Stimulated activated CD8-positive, alpha-beta memory T cell treated with anti-CD3 and anti-CD28 coated beads, Interleukin-15, amount 100 ng/mL, for 1 hour (primary cell): ENCODE data around the gene RRP8.

Source experiments
- DNase-seq: peaks from one replicate; pipeline ENCODE4 v3.0.0-alpha.2; 2020; ENCODE audit warnings: low read depth

The RRP8 gene

DNA sequence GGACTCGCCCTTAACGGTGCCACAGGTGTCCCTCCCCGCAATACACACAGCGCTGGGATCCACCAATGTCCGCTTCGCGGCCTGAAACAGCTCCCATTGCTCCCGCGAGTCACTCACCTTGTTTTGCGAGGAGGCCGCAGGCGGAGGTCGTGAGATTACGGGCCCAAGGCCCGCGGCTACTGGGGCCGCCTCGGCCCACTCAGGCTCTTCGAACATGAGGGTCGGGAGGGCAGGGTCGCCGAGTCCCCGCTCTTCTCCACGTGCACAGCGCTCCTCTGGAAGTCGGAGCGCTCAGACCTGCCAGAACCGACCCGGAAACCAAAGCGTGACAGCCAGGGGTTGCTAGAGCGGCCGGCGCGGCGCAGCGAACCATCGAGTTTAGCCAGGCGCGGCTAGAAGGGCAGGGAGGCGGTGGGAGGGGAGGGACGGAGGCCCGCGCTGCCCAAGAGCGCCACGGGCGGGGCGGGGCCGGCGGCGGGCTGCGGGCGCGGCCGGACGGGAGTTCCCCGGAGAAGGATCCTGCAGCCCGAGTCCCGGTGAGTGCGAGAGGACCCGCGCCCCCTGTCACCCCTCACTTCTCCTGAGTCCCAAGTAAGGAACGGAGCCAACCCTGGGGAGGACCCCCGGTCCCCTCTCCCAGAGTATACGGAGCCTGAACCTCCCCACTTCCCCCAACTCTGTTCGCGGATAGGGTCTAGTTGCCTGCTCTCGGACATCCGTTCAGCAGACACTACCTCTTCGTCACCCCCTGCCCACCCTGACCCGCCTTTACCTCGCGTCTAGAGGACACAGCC lies at the start of gene RRP8, which contains the start of gene ILK:
Gene RRP8, minus strand, starts transcription at position 330 of the 794 bp plus-strand sequence. Its CDS starts 114 bp downstream, at position 216.
Gene ILK, plus strand, starts transcription at position 488 of the 794 bp plus-strand sequence. CDS start 498 bp downstream, outside the sequence.
- DNase-seq: peak; percentile 75

- DNase-seq: no peak
Observed at GRCh38 chr11:6653097-6653496, 49.7 kb upstream of the RRP8 start.

GRCh38 chr11:6652182-6652581 lies 48.8 kb upstream of the RRP8 start:
- no peak for DNase-seq

GRCh38 chr11:6650980-6651379 lies 47.6 kb upstream of the RRP8 start:
- DNase-seq: no peak

DNA sequence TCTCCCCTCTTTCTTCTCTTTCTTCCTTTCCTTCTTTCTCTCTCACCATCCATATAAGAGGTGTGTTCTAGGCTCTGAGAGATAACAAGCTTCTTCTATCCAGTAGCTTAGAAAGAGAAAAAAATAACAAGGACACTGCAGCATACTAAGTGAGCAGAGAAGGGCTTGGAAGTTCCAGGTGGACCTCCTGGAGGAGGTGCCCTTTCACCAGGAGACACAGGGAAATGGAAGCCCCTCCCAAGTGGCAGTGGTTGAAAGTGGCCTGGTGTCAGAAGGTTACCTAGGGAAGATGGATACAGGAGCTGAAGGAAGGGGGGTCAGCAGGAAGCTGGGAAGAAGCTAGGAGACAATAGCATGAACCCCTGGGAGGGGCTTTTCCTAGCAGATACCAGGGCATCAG lies 46.7 kb upstream of the RRP8 start:
- no peak for DNase-seq

DNA sequence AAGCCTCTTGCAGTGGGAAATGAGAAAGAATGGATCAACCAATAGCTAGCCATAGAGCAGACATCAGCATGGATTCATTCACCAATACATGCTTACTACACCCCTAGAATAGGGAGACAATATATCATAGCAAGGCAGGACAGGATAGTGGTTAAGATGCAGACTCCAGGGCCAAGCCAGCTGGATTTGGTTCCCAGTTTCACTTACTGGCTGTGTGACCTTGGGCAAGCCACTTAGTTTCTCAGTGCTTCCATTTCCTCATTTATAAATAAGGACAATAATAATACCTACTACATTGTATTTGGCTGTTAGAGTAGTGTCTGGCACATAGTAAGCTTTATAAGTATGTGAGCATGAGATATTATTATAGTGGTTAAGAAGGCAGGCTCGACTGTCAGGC lies 45.1 kb upstream of the RRP8 start:
- no peak for DNase-seq

GRCh38 chr11:6647836-6648235 lies 44.4 kb upstream of the RRP8 start:
- no peak for DNase-seq

DNA sequence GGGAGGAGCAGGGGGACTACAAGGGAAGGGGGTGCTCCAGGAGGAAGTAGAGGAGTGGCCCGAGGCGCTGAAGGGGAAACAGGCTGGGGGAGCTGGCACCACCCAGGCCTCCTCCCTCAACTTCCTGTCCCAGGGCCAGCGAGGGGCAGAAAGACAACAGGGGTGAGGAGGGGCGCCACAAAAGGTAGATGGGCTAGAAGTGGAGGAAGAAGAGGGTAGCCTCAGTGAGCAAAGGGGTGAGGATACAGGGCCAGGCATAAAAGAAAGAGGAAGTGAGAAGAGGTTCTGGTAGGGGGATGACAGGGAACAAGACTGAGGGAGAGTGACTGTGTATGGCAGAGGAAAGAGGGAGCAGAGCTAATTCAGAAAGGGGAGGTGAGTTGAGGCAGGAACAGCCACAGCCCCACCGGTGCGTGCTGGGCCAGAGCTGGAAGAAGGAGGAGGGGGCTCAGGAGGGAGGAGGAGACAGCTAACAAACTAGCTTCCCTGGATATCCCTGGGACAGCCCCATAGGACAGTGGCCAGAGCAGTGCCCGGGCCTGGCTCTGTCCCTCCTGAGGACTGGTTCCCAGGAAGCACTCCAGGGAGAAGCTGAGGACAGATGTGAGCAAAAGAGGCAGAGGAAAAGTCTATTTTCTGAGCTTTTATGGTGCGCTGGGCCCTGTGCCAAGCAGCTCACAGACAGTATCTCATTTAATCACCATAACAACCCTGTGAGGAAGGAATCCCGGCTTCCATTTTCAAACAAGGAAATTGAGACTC lies 43.7 kb upstream of the RRP8 start:
- no peak for DNase-seq

GRCh38 chr11:6646576-6646917 lies 43.1 kb upstream of the RRP8 start:
- DNase-seq: no peak

- DNase-seq: no peak
Observed at GRCh38 chr11:6646071-6646470, 42.7 kb upstream of the RRP8 start.

- no peak for DNase-seq
Observed at GRCh38 chr11:6642957-6643356, 39.5 kb upstream of the RRP8 start.

- DNase-seq: no peak
Observed at GRCh38 chr11:6640985-6641701, 37.7 kb upstream of the RRP8 start.

GRCh38 chr11:6640036-6640984 lies 36.9 kb upstream of the RRP8 start:
- DNase-seq: no peak

DNA sequence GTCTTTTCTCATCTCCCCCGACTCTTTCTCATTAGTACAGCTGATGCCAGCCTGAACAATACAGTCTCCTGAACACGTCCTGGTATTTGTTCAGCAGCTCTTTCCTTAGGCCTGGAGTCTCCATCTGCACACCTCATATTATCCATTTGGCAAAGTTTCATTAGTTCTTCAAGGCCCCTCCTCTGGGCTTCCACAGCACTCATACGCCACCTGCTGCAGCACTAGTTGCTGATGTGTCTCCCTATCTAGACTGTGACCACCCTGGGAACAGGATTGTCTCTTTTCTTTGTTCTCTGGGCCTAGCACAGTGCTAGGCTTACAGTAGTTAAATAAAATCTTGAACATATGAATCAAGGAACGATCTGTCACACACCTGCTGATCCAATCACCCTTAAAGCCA lies 35.0 kb upstream of the RRP8 start:
- no peak for DNase-seq

DNA sequence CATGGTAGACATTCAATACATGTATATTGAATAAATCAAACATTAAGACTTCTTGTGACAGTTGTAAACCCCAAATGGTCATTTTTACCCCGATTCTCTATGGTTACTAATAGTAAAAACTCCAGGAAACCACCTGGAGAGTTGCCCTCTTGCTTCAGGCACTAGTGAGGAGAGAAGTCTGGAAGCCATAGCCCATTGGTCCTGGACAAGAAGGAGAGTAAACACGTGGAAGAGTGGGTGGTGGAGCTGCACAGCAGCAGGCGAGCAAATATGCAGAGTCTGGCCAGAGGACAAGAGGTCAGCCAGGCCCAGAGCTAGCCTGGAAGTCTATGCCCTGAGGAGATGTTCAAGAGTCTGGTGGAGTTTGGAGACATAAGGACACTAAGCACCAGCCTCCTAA lies 34.5 kb upstream of the RRP8 start:
- DNase-seq: no peak

GRCh38 chr11:6636480-6636879 lies 33.1 kb upstream of the RRP8 start:
- DNase-seq: no peak

DNA sequence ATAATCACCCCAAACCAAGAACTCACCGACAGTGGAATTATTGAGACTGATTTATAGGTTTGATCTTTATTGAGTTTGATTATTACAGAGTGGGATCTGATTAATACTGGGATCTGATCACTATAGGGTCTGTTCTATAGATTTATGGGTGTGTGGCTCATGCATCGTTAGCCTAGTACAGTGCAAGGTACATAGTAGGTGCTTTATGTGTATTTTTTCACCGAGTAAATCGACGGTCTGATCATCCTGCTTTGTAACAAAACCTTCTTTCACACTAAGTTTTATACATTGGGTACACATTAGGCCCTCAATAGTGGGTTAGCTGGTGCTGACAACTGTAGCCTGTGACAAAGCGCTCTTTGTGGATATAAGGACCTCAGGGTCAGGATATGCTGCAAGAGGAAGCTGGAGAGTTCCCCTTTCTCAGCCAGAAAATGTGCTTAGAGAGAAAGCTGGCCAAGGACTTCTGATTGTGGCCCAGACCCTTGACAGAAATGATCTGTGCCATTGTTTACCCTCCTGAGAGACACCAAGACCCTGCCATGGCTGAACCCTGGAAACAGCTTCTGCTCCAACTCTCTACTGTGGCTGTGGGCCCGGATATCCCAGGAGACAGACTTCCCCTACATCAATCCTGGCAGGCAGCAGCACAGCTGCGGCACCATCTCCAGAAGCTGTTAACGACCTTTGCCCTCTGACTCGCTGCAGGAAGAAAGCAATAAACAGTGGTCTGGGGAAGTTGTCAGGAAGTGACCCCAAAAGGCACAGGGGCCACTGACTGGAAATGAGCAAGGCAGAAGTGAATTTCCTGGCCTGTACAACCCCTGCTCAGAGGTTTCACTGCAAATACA lies 31.9 kb upstream of the RRP8 start:
- no peak for DNase-seq

DNA sequence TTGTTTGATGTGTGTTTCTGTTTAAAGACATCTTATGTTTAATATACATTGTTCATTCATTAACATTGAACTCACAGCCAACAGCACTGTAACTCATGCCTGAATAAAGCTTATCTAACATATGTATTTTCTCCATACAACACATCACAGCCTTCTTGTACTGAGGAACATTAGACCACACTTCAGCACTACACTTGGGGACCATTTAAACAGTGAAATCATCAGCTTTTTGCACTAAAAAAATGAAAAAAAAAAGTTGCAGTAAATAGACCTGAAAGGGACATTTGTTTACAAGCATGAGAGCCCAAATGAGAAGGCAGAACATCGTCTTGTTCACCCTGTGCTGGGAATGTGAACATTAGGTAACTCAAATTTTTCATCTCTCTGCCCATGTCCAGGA lies 31.1 kb upstream of the RRP8 start:
- DNase-seq: no peak

DNA sequence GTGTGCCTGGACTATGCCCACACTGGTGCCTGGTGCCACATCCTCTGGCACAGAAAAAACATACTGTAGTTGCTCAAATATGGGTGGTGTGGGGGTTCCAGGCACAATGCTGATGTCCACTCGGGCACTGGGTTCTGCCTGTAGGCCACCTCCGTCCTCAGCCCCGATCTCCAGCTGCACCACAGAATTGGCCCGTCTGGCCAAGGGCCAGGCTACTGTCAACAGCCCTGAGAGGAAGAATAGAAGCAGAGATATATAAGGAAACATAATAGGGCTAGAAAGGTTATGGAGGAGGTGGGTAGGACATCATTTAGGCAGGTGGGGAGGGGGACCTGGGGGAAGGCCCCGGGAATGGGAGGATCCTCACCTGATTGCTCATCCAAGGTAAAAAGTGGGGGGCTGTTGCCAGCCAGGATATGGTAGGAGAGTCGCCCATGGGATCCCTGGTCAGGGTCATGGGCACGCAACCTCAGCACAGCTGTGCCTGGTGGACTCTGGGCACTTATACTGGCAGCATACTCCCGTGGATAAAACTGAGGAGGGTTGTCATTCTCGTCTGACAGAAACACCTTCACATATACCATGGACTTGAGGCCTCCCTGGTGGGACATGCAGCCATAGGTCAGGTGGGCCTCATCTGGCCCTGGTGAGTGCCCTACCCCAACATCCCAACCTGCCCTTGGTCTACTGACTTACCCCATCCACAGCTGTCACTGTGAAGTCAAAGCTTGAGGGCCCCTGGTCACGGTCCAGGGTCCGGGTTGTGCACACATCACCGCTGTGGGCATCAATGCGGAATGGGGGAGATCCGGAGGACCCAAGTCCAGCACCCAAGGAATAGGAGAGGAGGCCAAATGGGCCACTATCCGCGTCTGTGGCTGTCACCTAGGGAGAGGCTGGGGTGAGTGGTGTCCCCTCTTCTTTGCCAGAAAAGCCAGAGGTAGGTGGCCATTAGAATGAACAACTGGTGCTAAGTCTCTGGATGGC lies 30.3 kb upstream of the RRP8 start:
- no peak for DNase-seq
